GM18508 (cell line): ENCODE measurements around the gene QPRT.
"Not testable (repeated sequence)": the region's sequence is repeated elsewhere in the genome, so short reads cannot be mapped to it uniquely, and the experiment has no call there.

Experiments
- ATAC-seq: cut with Tn5 transposase; IDR thresholded peaks from one replicate; pipeline ENCODE4 v1.9.1; 2021; ENCODE audit warnings: moderate number of reproducible peaks; ENCODE audit not compliant: insufficient read depth, unreplicated experiment

QPRT gene

GRCh38 chr16:29742683-29743275 is 63.8 kb downstream of the QPRT start:
- no peak for ATAC-seq

GRCh38 chr16:29743475-29743826 is 64.5 kb downstream of the QPRT start:
- no peak for ATAC-seq

GRCh38 chr16:29743827-29744531 is 65.0 kb downstream of the QPRT start:
- no peak for ATAC-seq

GRCh38 chr16:29744541-29745101 is 65.6 kb downstream of the QPRT start:
- ATAC-seq: no peak

- ATAC-seq: peak; percentile 3
These were observed 66.3 kb downstream of the QPRT start for GRCh38 chr16:29745121-29745852.

- ATAC-seq: peak; percentile 44
These were observed 66.9 kb downstream of the QPRT start, which contains the start of gene C16orf54 for GRCh38 chr16:29745853-29746345. Gene C16orf54 (minus strand): TSS chr16:29745990. CDS start chr16:29744951, 1,039 bp downstream.

- not testable (repeated sequence) for ATAC-seq
These were observed 67.5 kb downstream of the QPRT start for GRCh38 chr16:29746518-29746917.
